ENCODE measurements around the gene PCNX2.

The PCNX2 gene

DNA sequence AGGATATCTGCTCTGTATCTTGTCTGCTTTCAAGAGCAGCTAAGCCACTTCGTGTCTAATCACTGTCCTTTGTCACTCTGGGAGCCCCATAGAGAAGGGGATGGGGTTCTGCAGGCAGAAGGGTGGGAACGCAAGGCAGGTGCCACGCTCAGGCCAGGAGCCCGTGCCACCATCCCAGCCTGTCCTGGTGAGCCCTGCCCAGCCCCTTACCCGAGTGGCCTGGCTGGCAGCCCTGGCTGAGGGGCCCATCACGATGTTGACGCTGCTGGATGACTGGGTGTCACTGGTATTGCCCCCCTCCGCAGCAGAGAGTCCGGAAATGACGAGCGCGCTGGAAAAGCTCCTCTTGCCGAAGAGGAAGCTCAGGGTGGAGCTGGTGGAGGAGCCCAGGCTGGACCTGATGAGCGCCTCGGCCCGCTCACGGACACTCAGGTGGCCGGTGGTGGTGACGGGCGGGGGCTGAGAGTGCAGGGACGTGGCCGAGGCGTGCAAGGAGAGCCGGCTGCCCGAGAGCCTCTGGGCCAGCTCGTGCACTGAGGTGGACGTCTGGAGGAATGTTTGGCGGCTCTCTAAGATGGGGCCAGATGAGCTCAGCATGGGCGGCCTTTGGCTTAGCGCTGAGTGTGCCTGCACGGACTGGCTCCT, 309.5 kb downstream of the PCNX2 start:
- TF ChIP-seq ZFX (IDR thresholded peaks at IDR 0.05): no peak
- TF ChIP-seq, protein P1, sequence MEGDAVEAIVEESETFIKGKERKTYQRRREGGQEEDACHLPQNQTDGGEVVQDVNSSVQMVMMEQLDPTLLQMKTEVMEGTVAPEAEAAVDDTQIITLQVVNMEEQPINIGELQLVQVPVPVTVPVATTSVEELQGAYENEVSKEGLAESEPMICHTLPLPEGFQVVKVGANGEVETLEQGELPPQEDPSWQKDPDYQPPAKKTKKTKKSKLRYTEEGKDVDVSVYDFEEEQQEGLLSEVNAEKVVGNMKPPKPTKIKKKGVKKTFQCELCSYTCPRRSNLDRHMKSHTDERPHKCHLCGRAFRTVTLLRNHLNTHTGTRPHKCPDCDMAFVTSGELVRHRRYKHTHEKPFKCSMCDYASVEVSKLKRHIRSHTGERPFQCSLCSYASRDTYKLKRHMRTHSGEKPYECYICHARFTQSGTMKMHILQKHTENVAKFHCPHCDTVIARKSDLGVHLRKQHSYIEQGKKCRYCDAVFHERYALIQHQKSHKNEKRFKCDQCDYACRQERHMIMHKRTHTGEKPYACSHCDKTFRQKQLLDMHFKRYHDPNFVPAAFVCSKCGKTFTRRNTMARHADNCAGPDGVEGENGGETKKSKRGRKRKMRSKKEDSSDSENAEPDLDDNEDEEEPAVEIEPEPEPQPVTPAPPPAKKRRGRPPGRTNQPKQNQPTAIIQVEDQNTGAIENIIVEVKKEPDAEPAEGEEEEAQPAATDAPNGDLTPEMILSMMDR (conservative IDR thresholded peaks at IDR 0.05): no peak
- no peak overlapping the region for H3K27ac ChIP-seq

DNA sequence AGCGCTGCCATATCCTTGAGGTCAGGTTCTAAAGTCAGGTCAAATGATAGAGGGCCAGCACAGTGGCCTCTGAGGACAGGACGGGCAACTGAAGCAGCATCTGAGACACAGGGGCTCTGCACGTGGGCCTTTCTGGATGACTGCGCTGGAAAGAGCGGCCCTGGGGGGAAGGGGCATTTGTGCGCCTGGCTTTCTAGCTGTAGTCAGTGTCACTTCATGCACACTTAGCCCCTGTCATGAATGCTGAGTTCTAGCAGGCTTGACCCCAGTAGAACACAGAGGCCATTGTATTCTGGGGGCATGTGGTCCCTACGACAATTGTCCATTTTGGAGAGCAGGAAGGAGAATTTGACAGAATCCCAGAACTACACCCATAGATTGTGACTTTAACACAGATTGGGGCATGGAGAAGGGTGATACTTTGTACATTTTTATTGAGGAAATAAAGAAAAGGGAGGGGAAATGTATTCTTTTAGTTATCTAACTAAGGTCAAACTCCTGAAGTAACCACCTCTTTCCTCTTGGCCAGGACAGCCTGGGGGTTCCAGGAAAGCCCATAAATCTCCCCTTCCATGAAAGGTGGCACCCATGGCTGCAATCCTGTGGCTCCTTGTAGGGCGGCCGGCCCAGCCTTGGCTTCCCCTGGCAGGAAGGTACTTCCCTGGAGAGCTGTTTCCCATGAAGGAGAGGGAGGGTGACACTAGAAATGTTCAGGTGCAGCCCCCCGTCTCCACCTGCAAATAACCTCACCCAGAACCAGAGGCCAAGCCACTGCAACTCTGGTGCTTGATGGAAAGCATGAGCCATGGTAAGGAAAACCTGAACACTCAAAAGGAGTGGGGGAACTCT, 310.7 kb downstream of the PCNX2 start:
- TF ChIP-seq, protein P1 (conservative IDR thresholded peaks at IDR 0.05): no peak
- no peak for TF ChIP-seq ZFX (IDR thresholded peaks at IDR 0.05)

DNA sequence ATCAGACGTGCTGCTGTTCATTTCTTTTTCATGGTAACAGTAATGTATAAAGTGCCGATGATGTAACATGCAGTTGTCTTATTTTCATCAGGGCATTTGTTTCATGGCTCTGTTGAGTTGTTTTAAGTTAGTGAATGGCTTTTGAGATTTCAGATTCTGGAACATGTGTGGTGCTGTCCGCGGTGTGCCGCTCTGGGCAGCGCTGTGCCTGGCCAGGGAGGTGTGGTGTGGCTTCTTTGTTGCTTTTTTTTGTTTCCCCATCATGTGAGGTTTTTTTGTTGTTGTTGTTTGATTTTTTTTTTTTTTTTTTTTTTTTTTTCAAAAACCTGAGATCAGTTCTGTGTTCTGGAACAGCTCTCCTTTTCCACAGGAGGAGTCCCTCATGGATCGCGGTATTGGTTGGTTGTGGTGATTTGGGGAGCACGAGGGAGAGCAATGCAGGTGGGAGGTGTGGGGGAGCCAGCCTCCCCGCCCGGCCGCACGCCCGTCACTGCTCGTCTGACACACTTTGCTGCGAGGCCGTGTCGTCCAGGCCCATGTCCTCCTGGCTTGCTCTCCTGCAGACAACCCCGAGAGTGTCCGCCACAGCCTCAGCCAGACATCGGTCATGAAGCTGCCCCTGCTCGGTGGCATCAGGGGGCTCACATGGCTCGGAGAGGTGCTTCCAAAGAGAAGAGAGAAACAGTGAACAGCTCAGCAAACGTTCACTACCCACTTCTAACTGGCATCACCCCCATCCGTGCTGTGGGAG, 311.5 kb downstream of the PCNX2 start:
- no peak overlapping the region for H3K27ac ChIP-seq
- TF ChIP-seq, protein P1 (conservative IDR thresholded peaks at IDR 0.05): no peak
- no peak for TF ChIP-seq ZFX (IDR thresholded peaks at IDR 0.05)

More for the DNA sequence above, 310.7 kb downstream of the PCNX2 start:
- H3K27ac ChIP-seq: no peak overlapping the region

- no peak for TF ChIP-seq ZFX (IDR thresholded peaks at IDR 0.05)
- TF ChIP-seq, protein P1 (conservative IDR thresholded peaks at IDR 0.05): no peak
- no peak overlapping the region for H3K27ac ChIP-seq
These were observed 312.1 kb downstream of the PCNX2 start for GRCh38 chr1:232983375-232983774.

DNA sequence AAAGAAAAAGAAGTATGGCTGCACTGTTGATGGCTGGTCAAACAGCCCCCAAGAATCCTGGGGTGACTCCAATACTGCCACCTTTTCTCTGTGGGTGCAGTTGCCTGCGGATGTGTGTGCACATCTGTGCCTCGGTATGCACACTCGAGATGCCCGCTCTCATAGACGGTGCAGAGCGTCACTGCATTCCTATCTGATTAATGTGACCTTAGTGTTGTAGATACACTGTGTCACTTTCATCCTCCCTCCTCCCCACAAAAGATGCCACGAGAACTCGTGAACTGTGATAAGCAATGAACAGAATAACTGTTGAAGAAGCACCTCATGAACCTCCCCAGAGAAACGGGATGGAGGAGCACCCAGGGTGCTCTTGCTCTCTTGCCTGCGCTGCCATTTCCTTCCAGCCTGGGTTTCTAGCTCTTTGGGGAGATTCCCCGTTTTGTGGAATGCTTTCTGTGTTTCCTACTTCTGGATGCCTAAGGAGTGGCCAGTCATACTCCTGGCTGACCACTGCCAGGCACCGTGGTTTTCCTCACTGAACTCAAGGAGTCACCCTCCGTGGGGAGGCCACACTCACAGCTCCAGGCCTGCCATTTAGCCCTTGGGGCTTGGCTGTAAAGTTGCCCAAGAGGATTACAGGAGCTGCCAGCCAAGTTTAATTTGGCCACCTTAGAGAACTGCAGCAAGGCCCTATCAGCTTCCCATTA, 313.1 kb downstream of the PCNX2 start:
- no peak for TF ChIP-seq ZFX (IDR thresholded peaks at IDR 0.05)
- TF ChIP-seq, protein P1 (conservative IDR thresholded peaks at IDR 0.05): no peak
- no peak overlapping the region for H3K27ac ChIP-seq

- no peak overlapping the region for H3K27ac ChIP-seq
- TF ChIP-seq, protein P1 (conservative IDR thresholded peaks at IDR 0.05): no peak
- no peak for TF ChIP-seq ZFX (IDR thresholded peaks at IDR 0.05)
These were observed 314.5 kb downstream of the PCNX2 start for GRCh38 chr1:232980986-232981560.

Data from C4-2B (cell line).